Globus pallidus (tissue), 1 donor: Measurements from ENCODE around the gene PADI3.
A peak's percentile ranks its signal among the peaks of the same experiment; 100 is the strongest.

Source experiments
- DNase-seq: peaks from one replicate; pipeline ENCODE4 v3.0.0-alpha.2; 2015; ENCODE audit warnings: low spot score

PADI3 gene, protein sequence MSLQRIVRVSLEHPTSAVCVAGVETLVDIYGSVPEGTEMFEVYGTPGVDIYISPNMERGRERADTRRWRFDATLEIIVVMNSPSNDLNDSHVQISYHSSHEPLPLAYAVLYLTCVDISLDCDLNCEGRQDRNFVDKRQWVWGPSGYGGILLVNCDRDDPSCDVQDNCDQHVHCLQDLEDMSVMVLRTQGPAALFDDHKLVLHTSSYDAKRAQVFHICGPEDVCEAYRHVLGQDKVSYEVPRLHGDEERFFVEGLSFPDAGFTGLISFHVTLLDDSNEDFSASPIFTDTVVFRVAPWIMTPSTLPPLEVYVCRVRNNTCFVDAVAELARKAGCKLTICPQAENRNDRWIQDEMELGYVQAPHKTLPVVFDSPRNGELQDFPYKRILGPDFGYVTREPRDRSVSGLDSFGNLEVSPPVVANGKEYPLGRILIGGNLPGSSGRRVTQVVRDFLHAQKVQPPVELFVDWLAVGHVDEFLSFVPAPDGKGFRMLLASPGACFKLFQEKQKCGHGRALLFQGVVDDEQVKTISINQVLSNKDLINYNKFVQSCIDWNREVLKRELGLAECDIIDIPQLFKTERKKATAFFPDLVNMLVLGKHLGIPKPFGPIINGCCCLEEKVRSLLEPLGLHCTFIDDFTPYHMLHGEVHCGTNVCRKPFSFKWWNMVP

DNA sequence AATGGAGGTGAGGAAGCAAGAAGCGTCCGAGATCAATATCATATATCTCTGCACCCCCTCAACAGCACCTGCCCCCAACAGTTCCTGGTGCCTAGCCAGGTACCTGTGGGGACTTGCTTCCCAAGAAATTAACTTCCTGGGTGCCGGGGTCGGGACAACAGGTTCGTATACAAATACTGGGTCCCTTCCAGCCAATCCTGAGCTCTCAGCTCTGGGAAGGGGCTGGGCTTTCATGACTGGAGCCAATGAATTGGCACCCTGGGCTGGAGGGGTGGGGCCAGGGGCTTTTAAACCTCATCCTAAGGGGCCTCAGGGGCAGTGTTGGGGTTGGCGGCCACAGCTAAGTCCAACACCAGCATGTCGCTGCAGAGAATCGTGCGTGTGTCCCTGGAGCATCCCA is at the start of gene PADI3:
PADI3 (plus strand) TSS at position 318 of the 400 bp plus-strand sequence; CDS start at position 358, 40 bp downstream.
- no peak for DNase-seq

GRCh38 chr1:17199267-17200044 is 49.4 kb upstream of the PADI3 start:
- no peak for DNase-seq

GRCh38 chr1:17200246-17200645 is 48.7 kb upstream of the PADI3 start:
- no peak for DNase-seq

DNA sequence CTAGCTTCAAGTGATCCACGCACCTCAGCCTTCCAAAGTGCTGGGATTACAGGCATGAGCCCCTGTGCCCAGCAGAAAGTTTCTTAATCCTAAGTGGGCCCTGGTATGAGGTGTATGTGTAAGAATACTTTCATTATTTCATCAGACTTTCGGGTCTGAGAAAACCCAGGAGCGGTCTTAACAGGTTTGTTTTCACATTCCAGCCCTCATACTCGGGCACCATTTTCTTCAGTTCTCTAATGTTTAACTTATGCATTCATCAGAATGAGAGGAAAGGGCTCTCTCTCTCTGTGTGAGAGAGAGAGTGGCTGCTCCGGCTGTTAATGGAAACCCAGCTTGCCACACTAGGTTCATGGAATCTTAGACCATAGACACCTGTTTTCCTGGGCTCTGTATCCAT is 48.1 kb upstream of the PADI3 start:
- no peak for DNase-seq

DNA sequence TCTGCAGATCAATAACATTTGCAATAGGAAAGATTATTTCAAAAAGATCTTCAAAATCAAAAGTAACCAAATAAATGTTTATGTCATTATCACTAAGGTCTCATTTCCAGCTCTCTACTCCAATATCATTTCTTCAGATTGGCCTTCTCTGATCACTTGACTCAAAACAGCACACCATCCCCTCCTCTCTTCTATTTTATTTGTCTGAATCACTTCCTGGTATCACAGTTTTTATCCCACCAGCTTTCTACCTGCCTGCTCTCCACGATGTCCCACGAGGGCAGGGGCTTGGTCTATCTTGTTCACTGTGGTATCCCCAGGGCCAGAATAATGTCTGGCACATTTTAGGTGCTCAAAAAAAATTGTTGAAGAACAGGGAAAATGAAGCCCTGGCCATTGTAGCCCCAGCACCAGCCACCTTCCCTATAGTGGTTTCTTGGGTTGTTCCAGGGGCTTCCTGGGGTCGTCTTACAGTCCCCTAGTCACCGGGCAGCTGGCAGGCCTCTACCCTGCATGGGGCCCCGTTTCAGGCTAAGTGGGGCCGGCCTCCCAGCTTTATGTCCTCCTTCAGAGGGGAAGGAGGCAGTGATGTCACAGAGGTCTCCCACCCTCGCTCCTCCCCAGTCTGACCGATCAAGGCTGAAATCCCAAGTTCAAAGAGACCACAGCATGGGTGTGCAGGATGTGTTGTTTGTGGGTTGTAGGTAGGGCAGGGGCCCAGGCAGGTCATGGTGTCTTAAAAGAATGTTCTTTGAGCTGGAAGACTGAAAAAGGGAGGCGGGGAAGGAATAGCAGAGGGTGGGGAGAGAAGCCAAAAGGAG is 47.5 kb upstream of the PADI3 start:
- DNase-seq, result no peak

DNA sequence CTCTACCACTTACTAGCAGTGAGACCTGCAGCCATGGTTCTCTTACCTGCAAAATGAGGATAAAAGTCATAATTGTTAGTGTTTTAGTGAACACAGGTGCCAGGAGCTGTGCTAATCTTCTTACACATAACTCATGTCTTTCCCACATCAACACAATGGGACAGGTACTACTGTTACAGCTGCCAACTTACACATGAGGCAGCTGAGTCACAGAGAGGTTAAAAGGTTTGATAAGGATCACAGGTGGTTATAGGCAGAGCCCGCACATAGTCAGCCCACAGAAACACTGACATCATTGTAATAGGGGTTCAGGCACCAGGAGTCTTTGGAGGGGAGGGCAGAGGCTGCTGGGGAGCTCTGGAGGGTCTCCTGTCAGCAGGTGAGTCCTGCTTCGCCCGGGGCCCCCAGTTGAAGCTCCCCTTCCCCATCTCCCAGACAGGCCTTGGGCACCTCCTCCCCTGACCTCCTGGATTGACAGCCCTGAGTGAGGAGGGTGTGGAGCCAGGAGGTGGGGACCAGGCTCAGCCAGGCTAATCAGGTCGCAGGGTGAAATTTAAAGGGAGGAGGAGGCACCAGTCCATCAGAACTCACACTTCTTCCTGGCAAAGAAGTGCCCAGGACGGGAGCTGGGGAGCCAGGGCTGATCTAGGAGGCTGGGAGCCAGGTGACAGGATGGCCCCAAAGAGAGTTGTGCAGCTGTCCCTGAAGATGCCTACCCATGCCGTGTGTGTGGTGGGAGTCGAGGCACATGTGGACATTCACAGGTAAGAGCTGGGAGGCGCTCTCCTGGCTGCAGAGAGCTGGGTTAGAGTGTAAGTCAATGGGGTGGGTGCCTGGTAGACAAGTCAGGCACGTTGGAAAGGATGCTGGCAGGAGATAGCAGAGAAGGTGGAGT is 44.1 kb upstream of the PADI3 start, which contains the start of gene PADI1:
PADI1 (plus strand) TSS at position 583 of the 895 bp plus-strand sequence; CDS start at position 673, 90 bp downstream.
- DNase-seq, result no peak

- no peak for DNase-seq
Measured at GRCh38 chr1:17205652-17206051, 43.2 kb upstream of the PADI3 start.

DNA sequence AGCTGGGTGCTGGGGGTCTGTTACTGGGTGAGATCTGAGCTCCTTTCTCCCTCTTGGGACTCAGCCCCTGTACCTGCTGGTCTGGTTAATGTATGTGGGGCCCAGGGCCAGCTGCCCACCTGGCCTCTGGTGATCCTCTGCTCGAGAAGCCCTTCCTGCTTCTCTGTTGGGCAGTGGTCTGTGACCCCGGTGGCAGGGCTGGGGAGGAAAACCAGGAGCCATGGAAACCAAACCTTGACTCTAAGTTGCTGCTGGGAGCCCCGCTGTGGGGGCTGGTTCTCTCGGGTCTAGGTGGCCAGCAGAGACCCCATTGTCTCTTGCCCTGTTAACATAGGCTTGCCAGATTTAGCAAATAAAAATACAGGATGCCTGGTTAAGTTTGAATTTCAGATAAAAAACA is 42.7 kb upstream of the PADI3 start:
- no peak for DNase-seq

DNA sequence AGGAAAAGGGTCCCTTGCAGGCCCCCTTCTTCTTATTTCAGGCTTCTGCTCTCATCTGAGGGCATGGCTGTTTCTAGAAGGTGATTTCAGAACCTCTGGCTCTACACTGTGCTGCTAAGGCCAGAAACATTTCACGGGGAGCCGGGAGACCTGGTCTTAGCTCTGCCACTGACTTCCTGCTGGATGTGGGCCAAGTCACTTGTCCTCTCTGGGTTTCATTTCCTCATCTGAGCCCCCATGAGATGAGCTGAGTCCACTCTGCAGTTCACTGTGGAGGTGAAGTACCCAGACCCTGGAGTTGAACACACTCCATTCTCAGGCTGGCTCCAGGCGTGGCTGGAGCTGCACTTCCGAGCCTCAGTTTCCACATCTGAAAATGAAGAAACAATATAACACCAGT is 41.9 kb upstream of the PADI3 start:
- DNase-seq, result peak; percentile 67

- peak; percentile 29 for DNase-seq
Measured at GRCh38 chr1:17207540-17207939, 41.4 kb upstream of the PADI3 start.

DNA sequence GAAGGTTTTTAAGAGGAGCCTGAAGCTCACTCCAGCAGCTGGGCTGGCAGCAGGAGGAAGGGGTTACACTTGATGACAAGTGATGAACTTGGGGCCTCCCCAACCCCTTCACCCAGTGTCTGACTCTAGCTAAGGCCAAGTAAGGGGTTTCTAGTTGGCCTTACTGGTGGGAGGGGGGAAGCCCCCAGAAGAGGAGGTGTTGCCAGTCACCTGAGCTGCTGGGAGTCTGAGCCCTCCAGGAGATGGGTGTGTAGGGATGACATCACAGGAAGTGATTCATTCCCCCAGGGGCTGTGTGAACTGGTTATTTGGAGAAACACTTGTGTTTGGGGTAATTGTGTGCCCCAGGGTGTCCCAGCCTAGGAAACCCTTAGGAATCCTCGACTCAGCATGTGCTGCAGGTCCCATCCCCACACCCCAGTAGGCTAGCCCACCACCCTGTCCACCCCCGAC is 40.9 kb upstream of the PADI3 start:
- DNase-seq, result no peak

GRCh38 chr1:17208546-17208945 is 40.4 kb upstream of the PADI3 start:
- DNase-seq, result no peak

DNA sequence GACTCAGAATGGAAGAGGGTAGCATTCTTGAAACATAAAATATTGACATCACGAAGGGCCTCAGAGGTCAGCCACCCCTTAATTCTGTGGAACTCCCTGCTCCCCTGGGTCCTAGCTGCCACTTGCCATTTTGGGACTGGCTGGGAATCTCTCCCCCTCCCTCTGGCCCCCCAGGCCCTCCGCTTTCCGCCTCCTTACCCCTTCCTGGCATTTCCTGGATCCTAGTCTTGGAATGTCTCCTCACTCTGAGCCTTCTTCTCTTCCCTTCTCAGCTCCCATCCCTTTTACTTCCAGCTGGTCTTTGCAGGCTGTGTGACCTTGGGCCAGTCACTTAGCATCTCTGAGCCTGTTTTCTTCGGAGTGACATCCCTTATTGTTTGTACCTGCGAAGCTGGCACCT is 39.5 kb upstream of the PADI3 start:
- no peak for DNase-seq

DNA sequence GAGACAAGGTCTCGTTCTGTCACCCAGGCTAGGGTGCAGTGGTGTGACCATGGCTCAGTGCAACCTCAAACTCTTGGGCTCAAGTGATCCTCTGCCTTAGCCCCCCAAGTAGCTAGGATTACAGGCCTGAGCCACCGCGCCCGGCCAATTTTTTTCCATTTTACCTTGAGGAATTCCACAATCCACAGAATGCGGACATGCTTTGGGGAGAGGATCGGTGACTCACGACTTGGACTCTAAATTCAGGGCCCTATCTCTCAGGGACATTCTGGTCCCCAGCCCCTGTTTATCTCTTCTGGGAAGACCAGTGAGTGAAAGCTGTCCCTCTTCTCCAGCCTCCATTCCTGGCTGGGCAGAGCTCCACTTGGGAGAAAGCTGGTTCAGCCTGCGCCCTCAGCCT is 38.7 kb upstream of the PADI3 start:
- no peak for DNase-seq

DNA sequence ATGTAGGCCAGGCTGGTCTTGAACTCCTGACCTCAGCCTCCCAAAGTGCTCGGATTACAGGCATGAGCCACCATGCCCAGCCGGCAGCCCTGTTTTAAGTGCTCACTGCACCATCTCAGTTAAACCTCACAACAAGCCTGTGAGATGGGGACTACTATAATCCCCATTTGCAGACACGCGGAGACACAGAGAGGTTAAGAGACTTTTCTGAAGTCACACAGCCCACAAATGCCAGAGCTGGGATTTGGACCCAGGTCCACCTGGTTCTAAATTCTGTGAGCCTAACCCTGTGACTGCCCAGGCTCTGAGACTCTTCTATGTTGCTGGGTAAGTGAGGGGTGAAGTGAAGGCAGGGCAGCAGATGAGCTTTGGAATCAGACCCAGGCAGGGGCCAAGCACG is 37.5 kb upstream of the PADI3 start:
- DNase-seq, result no peak

- no peak for DNase-seq
Measured at GRCh38 chr1:17212009-17212408, 36.9 kb upstream of the PADI3 start.

DNA sequence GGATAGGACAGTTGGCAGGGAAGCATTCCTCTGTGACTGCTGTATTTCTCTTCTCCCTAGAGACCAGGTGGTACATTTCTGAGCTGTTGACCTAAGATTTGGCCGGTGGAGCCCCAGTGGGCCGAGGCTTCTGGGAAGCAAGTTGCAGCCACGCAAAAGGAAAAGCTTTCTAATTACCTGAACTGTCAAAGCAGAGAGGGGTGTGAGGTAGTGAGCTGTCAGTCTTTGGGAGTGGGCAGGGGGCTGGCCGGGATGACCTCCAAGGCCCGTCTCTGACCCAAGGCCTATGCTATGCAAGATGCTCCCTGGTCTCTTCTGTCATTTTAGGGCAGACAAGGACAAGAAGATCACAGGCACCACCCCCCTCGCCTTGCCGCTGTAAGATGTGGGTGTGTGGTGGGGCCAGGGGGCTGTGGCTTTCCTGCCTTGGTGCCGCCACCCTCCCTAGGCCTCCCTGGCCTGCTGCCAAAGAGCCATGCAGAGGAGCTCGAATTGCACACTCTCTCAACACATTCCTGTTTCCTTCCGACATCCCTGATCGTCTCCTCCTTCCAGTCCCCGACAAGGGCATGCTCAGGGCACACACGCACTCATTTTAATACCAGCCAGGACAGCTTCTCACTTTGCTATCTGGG is 36.3 kb upstream of the PADI3 start:
- no peak for DNase-seq

- no peak for DNase-seq
Measured at GRCh38 chr1:17213148-17213781, 35.6 kb upstream of the PADI3 start.

DNA sequence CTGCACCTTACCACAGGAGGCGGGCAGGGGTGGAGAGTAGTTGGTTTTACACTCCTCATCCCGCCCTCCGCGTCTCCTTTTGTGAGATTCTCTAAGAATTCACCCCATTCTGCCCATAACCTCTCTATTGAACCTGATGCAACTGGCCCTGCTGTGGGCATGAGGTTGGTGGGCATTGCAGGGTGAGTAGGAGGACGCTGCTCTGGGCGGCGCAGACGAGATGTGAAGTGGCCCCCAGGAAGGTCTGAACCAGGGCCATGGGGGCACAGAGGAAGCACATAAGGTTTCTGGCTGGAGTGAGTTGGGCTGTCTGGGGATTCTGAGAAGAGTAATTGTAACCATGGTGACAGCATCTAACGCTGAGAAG is 35.1 kb upstream of the PADI3 start:
- no peak for DNase-seq
